Gastrocnemius medialis (tissue), 4 donors: ENCODE results near the gene HS3ST5.
"Not testable (repeated sequence)": the region's sequence is repeated elsewhere in the genome, so short reads cannot be mapped to it uniquely, and the experiment has no call there.

ENCODE experiments used
- POLR2A ChIP-seq, 2 donors: fragments of 450-650 bp; IDR thresholded peaks; one replicate each; pipeline ENCODE4 v1.6.1; 2017; ENCODE audit warnings: antibody characterized with exemption in 2 of 2, mild to moderate bottlenecking in 2 of 2, moderate library complexity in 2 of 2
- TF ChIP-seq, protein P1 (sequence below), 5 experiments: fragments of 450-650 bp in 3 of 5; fragments of 200-600 bp in 2 of 5; sonication (generic) in 2 of 5; IDR thresholded peaks in 4 of 5; conservative IDR thresholded peaks in 1 of 5; 1 replicate in 4 of 5; 2 replicates in 1 of 5; pipeline ENCODE4 v1.5.1; 2016 to 2019; ENCODE audit warnings: antibody characterized with exemption in 5 of 5, mild to moderate bottlenecking in 3 of 5, moderate library complexity in 3 of 5

DNA sequence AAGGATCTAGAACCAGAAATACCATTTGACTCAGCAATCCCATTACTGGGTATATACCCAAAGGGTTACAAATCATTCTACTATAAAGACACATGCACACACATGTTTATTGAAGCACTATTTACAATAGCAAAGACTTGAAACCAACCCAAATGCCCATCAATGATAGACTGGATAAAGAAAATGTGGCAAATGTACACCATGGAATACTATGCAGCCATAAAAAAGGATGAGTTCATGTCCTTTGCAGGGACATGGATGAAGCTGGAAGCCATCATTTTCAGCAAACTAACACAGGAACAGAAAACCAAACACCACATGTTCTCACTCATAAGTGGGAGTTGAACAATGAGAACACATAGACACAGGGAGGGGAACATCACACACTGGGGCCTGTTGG is 193.6 kb downstream of the HS3ST5 start:
- TF ChIP-seq, protein P1, sequence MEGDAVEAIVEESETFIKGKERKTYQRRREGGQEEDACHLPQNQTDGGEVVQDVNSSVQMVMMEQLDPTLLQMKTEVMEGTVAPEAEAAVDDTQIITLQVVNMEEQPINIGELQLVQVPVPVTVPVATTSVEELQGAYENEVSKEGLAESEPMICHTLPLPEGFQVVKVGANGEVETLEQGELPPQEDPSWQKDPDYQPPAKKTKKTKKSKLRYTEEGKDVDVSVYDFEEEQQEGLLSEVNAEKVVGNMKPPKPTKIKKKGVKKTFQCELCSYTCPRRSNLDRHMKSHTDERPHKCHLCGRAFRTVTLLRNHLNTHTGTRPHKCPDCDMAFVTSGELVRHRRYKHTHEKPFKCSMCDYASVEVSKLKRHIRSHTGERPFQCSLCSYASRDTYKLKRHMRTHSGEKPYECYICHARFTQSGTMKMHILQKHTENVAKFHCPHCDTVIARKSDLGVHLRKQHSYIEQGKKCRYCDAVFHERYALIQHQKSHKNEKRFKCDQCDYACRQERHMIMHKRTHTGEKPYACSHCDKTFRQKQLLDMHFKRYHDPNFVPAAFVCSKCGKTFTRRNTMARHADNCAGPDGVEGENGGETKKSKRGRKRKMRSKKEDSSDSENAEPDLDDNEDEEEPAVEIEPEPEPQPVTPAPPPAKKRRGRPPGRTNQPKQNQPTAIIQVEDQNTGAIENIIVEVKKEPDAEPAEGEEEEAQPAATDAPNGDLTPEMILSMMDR (IDR thresholded peaks at IDR 0.05 in 4 of 5, conservative IDR thresholded peaks at IDR 0.05 in 1 of 5) = not testable (repeated sequence)
- TF ChIP-seq POLR2A (IDR thresholded peaks at IDR 0.05) = not testable (repeated sequence)
